K562 (cell line): ENCODE measurements around the gene ANO4. TPM values are rescaled to one million over a fixed set of nuclear protein-coding genes. Genes with fewer than 3 reads are reported as not detected.

ENCODE experiments used
- ATAC-seq: fragments of 200-7000 bp; cut with Tn5 transposase; 3 replicates; pipeline ENCODE4 v1.9.1; 2020; ENCODE audit warnings: moderate library complexity
- BruUV-seq: library from RNA; stranded (reverse); fragments of 400-500 nt; replicated peaks from 2 replicates; lab custom pipeline; 2021; lab: Mats Ljungman, UMichigan
- CTCF ChIA-PET: fragments of 300-600 bp; formaldehyde crosslinking; extraction: SDS; loops from one replicate; lab custom pipeline; 2021; ENCODE audit warnings: low intra/inter-chr PET ratio; lab: Yijun Ruan, JAX
- POLR2A ChIA-PET: fragments of 300-600, 350-650 bp; sonication (Branson Sonifier 250); formaldehyde crosslinking; extraction: SDS; loops from one replicate; lab custom pipeline; 2021; ENCODE audit warnings: antibody characterized with exemption, inconsistent platforms; lab: Yijun Ruan, JAX
- DNase-seq, 4 experiments: peaks; one replicate each; pipeline versions ENCODE4 v3.0.0 to v3.0.0-alpha.2; 2011 to 2018; ENCODE audit warnings: low spot score in 3 of 4, mixed read lengths in 3 of 4; ENCODE audit errors: extremely low read depth in 1 of 4
- FAIRE-seq: peaks from 2 replicates; lab custom pipeline; 2011; peaks lifted over from hg19 to GRCh38; lab: Jason Lieb, UNC
- H2AFZ ChIP-seq: 2 replicates; pipeline ENCODE4 v1.6.0; 2011; ENCODE audit warnings: low read depth, low read length, control low read depth, inconsistent platforms
- H3K27ac ChIP-seq: fragments of 200-600 bp; 3 replicates; pipeline ENCODE4 v1.8.0; 2011; ENCODE audit warnings: low read depth, mild to moderate bottlenecking, control low read depth, inconsistent platforms, low read length, moderate library complexity, mixed read lengths; ENCODE audit errors: extremely low read depth
- H3K27me3 ChIP-seq, 2 experiments: fragments of 300-600 bp in 1 of 2; 2 replicates in 1 of 2; 3 replicates in 1 of 2; pipeline versions ENCODE4 v1.6.0 to v1.8.0; 2011; ENCODE audit warnings: inconsistent platforms in 2 of 2, low read length in 2 of 2, mild to moderate bottlenecking in 1 of 2, mixed read lengths in 1 of 2, moderate library complexity in 1 of 2; ENCODE audit not compliant: control insufficient read depth in 2 of 2, insufficient read depth in 2 of 2
- H3K36me3 ChIP-seq: fragments of 300-600 bp; 3 replicates; pipeline ENCODE4 v1.8.0; 2011; ENCODE audit warnings: mild to moderate bottlenecking, low read length, inconsistent platforms; ENCODE audit not compliant: control insufficient read depth, insufficient read depth
- H3K4me1 ChIP-seq, 2 experiments: fragments of 200-600 bp in 1 of 2; replicated peaks in 1 of 2; 2 replicates in 1 of 2; 3 replicates in 1 of 2; pipeline versions ENCODE4 v1.5.1 to v1.8.0; 2011; ENCODE audit warnings: inconsistent platforms in 2 of 2, low read length in 2 of 2, mild to moderate bottlenecking in 1 of 2, mixed read lengths in 1 of 2, moderate library complexity in 1 of 2; ENCODE audit not compliant: control insufficient read depth in 2 of 2, insufficient read depth in 2 of 2
- H3K4me2 ChIP-seq: 2 replicates; pipeline ENCODE4 v1.6.1; 2011; ENCODE audit warnings: low read length, control low read depth, inconsistent platforms, mixed read lengths; ENCODE audit not compliant: insufficient read depth
- H3K4me3 ChIP-seq: fragments of 200-600 bp; sonication (generic), shearing (Covaris generic); 2 replicates; pipeline ENCODE4 v1.5.1; 2016; ENCODE audit warnings: control low read depth, inconsistent platforms
- H3K79me2 ChIP-seq: fragments of 200-600 bp; 3 replicates; pipeline ENCODE4 v1.8.0; 2011; ENCODE audit warnings: low read length, inconsistent platforms; ENCODE audit not compliant: control insufficient read depth, insufficient read depth
- H3K9ac ChIP-seq, 2 experiments: 2 replicates each; pipeline versions ENCODE4 v1.6.0 to v1.6.1; 2011; ENCODE audit warnings: low read depth in 2 of 2, low read length in 2 of 2, control low read depth in 1 of 2, inconsistent platforms in 1 of 2, mild to moderate bottlenecking in 1 of 2, mixed read lengths in 1 of 2; ENCODE audit not compliant: insufficient read depth in 1 of 2
- H3K9me1 ChIP-seq: one replicate; pipeline ENCODE4 v1.6.0; 2011; ENCODE audit warnings: inconsistent platforms, mild to moderate bottlenecking, low read length, moderate library complexity; ENCODE audit not compliant: control insufficient read depth, insufficient read depth
- H3K9me3 ChIP-seq: replicated peaks from 2 replicates; pipeline ENCODE4 v1.5.1; 2011; ENCODE audit warnings: low read depth, low read length, inconsistent platforms; ENCODE audit not compliant: control insufficient read depth, insufficient read depth
- H4K20me1 ChIP-seq: replicated peaks from 2 replicates; pipeline ENCODE4 v1.6.1; 2011; ENCODE audit warnings: low read length, inconsistent platforms, mixed read lengths; ENCODE audit not compliant: control insufficient read depth, insufficient read depth
- ATF4 ChIP-seq: fragments of 450-650 bp; formaldehyde crosslinking; IDR thresholded peaks from 2 replicates; pipeline ENCODE4 v1.4.0; 2022; ENCODE audit warnings: mild to moderate bottlenecking, moderate library complexity
- ATF7 ChIP-seq: fragments of 450-650 bp; IDR thresholded peaks from 2 replicates; pipeline ENCODE4 v1.7.1; 2014; ENCODE audit warnings: mild to moderate bottlenecking, moderate library complexity
- CCNT2 ChIP-seq: IDR thresholded peaks from 2 replicates; pipeline ENCODE4 v1.6.1; 2011; ENCODE audit warnings: borderline replicate concordance, low read depth, mild to moderate bottlenecking, moderate library complexity, mixed read lengths, low read length; ENCODE audit not compliant: insufficient read length; ENCODE audit errors: extremely low read depth
- DACH1 ChIP-seq: fragments of 450-650 bp; IDR thresholded peaks from 2 replicates; pipeline ENCODE4 v1.6.1; 2018; ENCODE audit not compliant: partially characterized antibody
- DLX4 ChIP-seq: fragments of 250-450 bp; sonication (Bioruptor Pico); IDR thresholded peaks from 2 replicates; pipeline ENCODE4 v1.6.1; 2021; ENCODE audit warnings: mild to moderate bottlenecking
- ETV1 ChIP-seq: fragments of 450-650 bp; conservative IDR thresholded peaks from 2 replicates; pipeline ENCODE4 v1.6.1; 2016; ENCODE audit warnings: missing genetic modification characterization, control low read depth, low read depth, missing compliant biosample characterization
- HDAC1 ChIP-seq, 2 experiments: fragments of 450-650 bp; IDR thresholded peaks; 2 replicates each; pipeline ENCODE4 v1.6.1; 2016 to 2017; ENCODE audit warnings: inconsistent platforms in 1 of 2, mild to moderate bottlenecking in 1 of 2, moderate library complexity in 1 of 2
- HMG20A ChIP-seq: fragments of 450-650 bp; formaldehyde crosslinking; conservative IDR thresholded peaks from 2 replicates; pipeline ENCODE4 v1.4.0; 2020; ENCODE audit warnings: mild to moderate bottlenecking, mixed read lengths
- LEF1 ChIP-seq: fragments of 450-650 bp; IDR thresholded peaks from 2 replicates; pipeline ENCODE4 v1.6.1; 2016; ENCODE audit warnings: mild to moderate bottlenecking
- NCOA2 ChIP-seq, 2 experiments: fragments of 450-650 bp; IDR thresholded peaks; 2 replicates each; pipeline ENCODE4 v1.6.1; 2018; ENCODE audit warnings: mild to moderate bottlenecking in 2 of 2, moderate library complexity in 1 of 2; ENCODE audit not compliant: partially characterized antibody in 2 of 2
- PRMT5 ChIP-seq: sonication (generic); formaldehyde crosslinking; IDR thresholded peaks from 2 replicates; pipeline ENCODE4 v1.5.0; 2020; ENCODE audit warnings: missing genetic modification reagents
- RAD51 ChIP-seq: fragments of 450-650 bp; IDR thresholded peaks from 2 replicates; pipeline ENCODE4 v1.7.1; 2016; ENCODE audit warnings: low read depth, mild to moderate bottlenecking, borderline replicate concordance
- SMARCA5 ChIP-seq: fragments of 450-650 bp; IDR thresholded peaks from 2 replicates; pipeline ENCODE4 v1.6.1; 2016
- TCF7L2 ChIP-seq: fragments of 150-350 bp; IDR thresholded peaks from 2 replicates; pipeline ENCODE4 v1.6.1; 2016; ENCODE audit warnings: low read depth, mild to moderate bottlenecking, low read length, moderate library complexity
- ZMIZ1 ChIP-seq, 2 experiments: fragments of 150-350 bp in 1 of 2; IDR thresholded peaks; 2 replicates each; pipeline ENCODE4 v1.6.1; 2012 to 2016; ENCODE audit warnings: low read depth in 2 of 2, low read length in 2 of 2, mild to moderate bottlenecking in 1 of 2, moderate library complexity in 1 of 2
- ZNF282 ChIP-seq: sonication (generic); formaldehyde crosslinking; IDR thresholded peaks from 2 replicates; pipeline ENCODE4 v1.8.1; 2023; ENCODE audit warnings: missing genetic modification reagents
- ZNF75A ChIP-seq: fragments of 450-650 bp; formaldehyde crosslinking; IDR thresholded peaks from 2 replicates; pipeline ENCODE4 v1.4.0; 2020; ENCODE audit warnings: mild to moderate bottlenecking
- WGBS: fragments of 100-300 bp; shearing (Covaris generic); methylation state at CpG from one replicate; pipeline ENCODE4 v1.1.6; 2016; ENCODE audit warnings: low coverage, mixed read lengths; ENCODE audit not compliant: insufficient coverage; ENCODE audit errors: missing lambda C conversion rate; 5-methylcytosine and 5-hydroxymethylcytosine counted together
- in situ Hi-C: fragments of 300-500 bp; cut with MboI; formaldehyde crosslinking; loops from 4 replicates; pipeline ENCODE4 v1.15.0; 2018; ENCODE audit warnings: inconsistent platforms, mixed read lengths
- intact Hi-C: fragments of 100-400 bp; cut with micrococcal nuclease; formaldehyde crosslinking; loops from 2 replicates; pipeline ENCODE4 v1.14.2; 2022
- polyA plus RNA-seq, 8 experiments: library from polyadenylated mRNA; depleted of rRNA in 4 of 8; stranded (reverse) in 5 of 8; unstranded in 3 of 8; fragments of >200 nt; fragmentation: Nextera tagmentation in 2 of 8; fragmentation: Illumina TruSeq in 1 of 8; extraction: Ambion mirVana in 2 of 8; extraction: Trizol in 1 of 8; gene quantifications; 2 replicates each; pipeline versions ENCODE4 v1.2.1 to v1.2.3, GENCODE V29; 2011 to 2014; ENCODE audit warnings: inconsistent platforms in 1 of 8, missing spikeins in 1 of 8
- total RNA-seq, 7 experiments: library from RNA; depleted of rRNA in 6 of 7; stranded (reverse); fragments of >200 nt in 6 of 7; fragmentation: Illumina TruSeq in 2 of 7; extraction: Trizol in 2 of 7; gene quantifications; 2 replicates each; pipeline versions ENCODE4 v1.2.1 to v1.2.3, GENCODE V29; 2011 to 2021; ENCODE audit warnings: low replicate concordance in 1 of 7

ANO4 gene
- total and polyA plus RNA-seq, 9 of the 15 experiments (the other 6 are each of a cell fraction or from before 2014, with no cell fraction given): not detected

- TF ChIP-seq PRMT5: no peak
- TF ChIP-seq ETV1 (tag): no peak
- TF ChIP-seq ATF7: no peak
- no peak for TF ChIP-seq NCOA2 (IDR thresholded peaks at IDR 0.05; ENCODE audit: partially characterized antibody in 2 of 2)
- TF ChIP-seq ATF4: no peak
- TF ChIP-seq, all 486 proteins: peak for 0
Observed at GRCh38 chr12:100755186-100755585, 39.4 kb upstream of the ANO4 start (continued).

- H3K4me3 ChIP-seq: no peak overlapping the region
- H4K20me1 ChIP-seq: no peaks in the 10 kb centered on the region
- H3K4me1 ChIP-seq: no peaks in the 10 kb centered on the region
- no peaks in the 10 kb centered on the region for H3K79me2 ChIP-seq
- no TSS peak for BruUV-seq
- H3K9me1 ChIP-seq: no peaks in the 10 kb centered on the region
- no peak overlapping the region for H3K27ac ChIP-seq
- DNase-seq (no peak), ATAC-seq (no peak), FAIRE-seq (no peak)
- TF ChIP-seq LEF1 (no peak), HMG20A (no peak), TCF7L2 (no peak), DLX4 (no peak), ZMIZ1 (IDR thresholded peaks at IDR 0.05; ENCODE audit: low read depth in 2 of 2, low read length in 2 of 2) (no peak), ZNF75A (no peak), ZNF282 (CRISPR knock-in tag) (no peak), SMARCA5 (no peak), DACH1 (no peak), HDAC1 (IDR thresholded peaks at IDR 0.05) (no peak), RAD51 (no peak), CCNT2 (no peak)
- ChIA-PET POLR2A (interaction anchor here (0.6 to 0.8 kb wide), 2 partner anchors 10 to 50 kb away, joined by 3 to 4 read pairs; no protein-coding TSS in a partner anchor), CTCF (no interaction called here)
- 0% methylated on average over 2 of the region's 2 CpGs for WGBS
- in situ Hi-C loops (no loop called here), intact Hi-C loops (no loop called here)
- H3K36me3 ChIP-seq: no peaks in the 10 kb centered on the region
- H3K9ac ChIP-seq: no peak overlapping the region
- H2AFZ ChIP-seq: no peak overlapping the region
- no peaks in the 10 kb centered on the region for H3K9me3 ChIP-seq
- H3K27me3 ChIP-seq: no peaks in the 10 kb centered on the region
- H3K4me2 ChIP-seq: no peak overlapping the region
Observed at GRCh38 chr12:100758083-100758482, 36.5 kb upstream of the ANO4 start.
